Esophagus (tissue), 2 donors: ENCODE data around the gene GRM7. TPM values are rescaled to one million over a fixed set of nuclear protein-coding genes. Genes with fewer than 3 reads are reported as not detected.

Experiments used
- H3K27ac ChIP-seq, 2 donors: one replicate each; pipeline ENCODE4 v1.5.1; 2013; ENCODE audit warnings: low read depth in 2 of 2, mild to moderate bottlenecking in 2 of 2, inconsistent platforms in 1 of 2, low read length in 1 of 2, moderate library complexity in 1 of 2
- H3K27me3 ChIP-seq, 2 donors: one replicate each; pipeline ENCODE4 v1.6.1; 2013; ENCODE audit warnings: low read length in 2 of 2, control low read depth in 1 of 2, mild to moderate bottlenecking in 1 of 2; ENCODE audit not compliant: insufficient read depth in 2 of 2, control insufficient read depth in 1 of 2
- H3K36me3 ChIP-seq, 2 donors: one replicate each; pipeline ENCODE4 v1.6.1; 2013; ENCODE audit warnings: low read length in 1 of 2; ENCODE audit not compliant: control insufficient read depth in 2 of 2, insufficient read depth in 2 of 2
- H3K4me1 ChIP-seq, 2 donors: one replicate each; pipeline ENCODE4 v1.6.1; 2013; ENCODE audit warnings: low read length in 1 of 2; ENCODE audit not compliant: control insufficient read depth in 2 of 2, insufficient read depth in 2 of 2
- H3K4me3 ChIP-seq, 2 donors: one replicate each; pipeline ENCODE4 v1.5.1; 2013; ENCODE audit warnings: low read length in 2 of 2, mild to moderate bottlenecking in 2 of 2, low read depth in 1 of 2, moderate library complexity in 1 of 2
- H3K9me3 ChIP-seq, 2 donors: one replicate each; pipeline ENCODE4 v1.6.1; 2013; ENCODE audit warnings: mild to moderate bottlenecking in 2 of 2, low read depth in 1 of 2, low read length in 1 of 2, moderate library complexity in 1 of 2; ENCODE audit not compliant: control insufficient read depth in 2 of 2, insufficient read depth in 1 of 2
- WGBS, 2 donors: extraction: QIAGEN DNeasy Blood & Tissue Kit; methylation state at CpG; one replicate each; pipeline ENCODE4 v1.1.7; 2013; 5-methylcytosine and 5-hydroxymethylcytosine counted together
- polyA plus RNA-seq, 2 donors: library from polyadenylated mRNA; stranded (reverse); fragments of 200-250 nt; gene quantifications; one replicate each; pipeline ENCODE4 v1.2.3, GENCODE V29; 2013
- donor health status: healthy with polysubstance abuse.
- donor health status: Bipolar disorder and iron deficiency.

Gene GRM7
- polyA plus RNA-seq, 2 donors = 0.01 TPM; not detected in 1

DNA sequence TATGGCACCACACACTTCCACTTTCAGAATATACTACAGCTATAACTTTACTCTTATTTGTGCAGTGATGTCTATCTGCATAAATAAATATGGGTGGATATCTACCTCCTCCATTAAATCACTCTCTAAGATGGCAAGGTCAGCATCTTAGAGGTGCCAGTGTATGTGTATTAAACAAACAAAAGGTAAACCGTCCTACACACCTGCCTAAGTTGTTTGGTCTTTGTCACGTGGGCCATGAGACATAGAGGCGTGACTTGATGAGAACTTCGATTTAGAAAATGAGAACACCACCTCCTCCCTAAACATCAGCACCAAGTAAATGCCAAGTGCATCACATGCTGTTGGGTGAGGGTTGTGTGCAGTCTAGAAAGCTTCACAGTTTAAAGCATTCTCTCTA, 310.6 kb downstream of the GRM7 start:
- no peaks in the 10 kb centered on the region for H3K36me3 ChIP-seq
- no peaks in the 10 kb centered on the region for H3K4me1 ChIP-seq
- H3K27me3 ChIP-seq = no peaks in the 10 kb centered on the region
- no peak overlapping the region for H3K4me3 ChIP-seq
- H3K27ac ChIP-seq = no peak overlapping the region
- H3K9me3 ChIP-seq = peaks cover 0 to 1% of the 10 kb centered on the region in 2 donors
- WGBS, 2 donors = 63 to 75% methylated on average over 4 of the region's 4 CpGs

DNA sequence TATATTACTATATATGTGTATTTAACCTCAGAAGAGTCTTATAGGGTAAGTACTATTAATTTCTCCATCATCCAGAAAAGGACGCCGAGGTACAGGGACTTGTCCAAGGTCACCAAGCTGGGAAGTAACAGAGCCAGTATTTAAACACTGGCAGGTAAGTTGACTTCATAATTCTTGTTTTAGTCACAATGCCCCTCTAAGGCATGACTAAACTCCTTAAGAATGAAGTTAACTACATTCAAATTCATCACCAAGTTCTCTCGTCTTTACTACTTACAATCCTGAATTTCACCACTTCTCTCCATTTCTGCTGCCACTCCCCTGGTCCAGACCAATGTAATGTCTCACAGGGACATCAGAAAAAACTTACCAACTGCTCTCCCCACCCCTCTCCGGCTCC, 312.1 kb downstream of the GRM7 start:
- H3K27ac ChIP-seq = no peak overlapping the region
- 71 to 93% methylated on average over 4 of the region's 4 CpGs for WGBS, 2 donors
- H3K4me3 ChIP-seq = no peak overlapping the region
- H3K9me3 ChIP-seq = no peaks in the 10 kb centered on the region
- H3K27me3 ChIP-seq = no peaks in the 10 kb centered on the region
- no peaks in the 10 kb centered on the region for H3K4me1 ChIP-seq
- H3K36me3 ChIP-seq = no peaks in the 10 kb centered on the region

DNA sequence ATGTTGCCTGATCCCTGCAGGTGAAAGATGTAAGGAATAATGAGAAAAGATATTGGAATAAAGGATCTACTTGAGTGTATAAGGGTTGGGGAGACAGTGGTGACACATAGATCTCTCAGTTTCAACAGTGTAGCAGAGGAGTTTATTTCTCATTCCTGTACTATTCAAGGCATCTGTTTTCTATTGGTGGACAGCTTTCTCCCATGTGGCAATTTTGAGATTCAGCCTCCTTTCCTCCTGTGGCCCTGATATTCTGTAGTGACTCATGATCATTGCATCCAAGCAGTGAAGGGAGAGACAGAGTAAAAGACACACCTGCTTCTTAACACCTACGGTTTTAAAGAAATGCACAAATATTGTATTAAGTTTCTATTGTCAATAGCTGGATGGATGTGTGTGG, 327.6 kb downstream of the GRM7 start:
- Histone ChIP-seq H3K4me1 (no peaks in the 10 kb centered on the region), H3K4me3 (no peak overlapping the region), H3K9me3 (no peaks in the 10 kb centered on the region), H3K27ac (no peak overlapping the region), H3K36me3 (no peaks in the 10 kb centered on the region), H3K27me3 (no peaks in the 10 kb centered on the region)
- WGBS, 2 donors = 68 to 70% methylated on average over 1 of the region's 1 CpG

DNA sequence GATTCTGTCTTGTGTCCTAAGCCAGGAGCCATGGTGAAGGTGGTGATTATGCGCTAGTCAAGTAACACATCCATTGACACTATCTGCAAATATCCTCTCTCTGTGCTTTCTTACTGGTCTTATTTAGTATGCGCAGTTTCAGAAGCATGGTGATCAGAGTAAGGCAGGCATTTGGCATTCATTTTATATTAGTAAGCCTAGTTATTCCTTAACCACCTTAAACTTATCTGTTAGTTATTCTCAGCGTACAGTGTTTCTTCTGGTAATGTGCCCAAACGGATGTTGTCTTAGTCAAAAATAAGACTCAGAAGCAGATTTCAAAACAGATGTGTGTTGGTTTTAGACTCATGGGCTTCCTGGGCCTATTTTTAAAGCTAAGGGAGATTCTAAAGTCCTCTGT, 329.2 kb downstream of the GRM7 start:
- 82 to 91% methylated on average over 4 of the region's 4 CpGs for WGBS, 2 donors

DNA sequence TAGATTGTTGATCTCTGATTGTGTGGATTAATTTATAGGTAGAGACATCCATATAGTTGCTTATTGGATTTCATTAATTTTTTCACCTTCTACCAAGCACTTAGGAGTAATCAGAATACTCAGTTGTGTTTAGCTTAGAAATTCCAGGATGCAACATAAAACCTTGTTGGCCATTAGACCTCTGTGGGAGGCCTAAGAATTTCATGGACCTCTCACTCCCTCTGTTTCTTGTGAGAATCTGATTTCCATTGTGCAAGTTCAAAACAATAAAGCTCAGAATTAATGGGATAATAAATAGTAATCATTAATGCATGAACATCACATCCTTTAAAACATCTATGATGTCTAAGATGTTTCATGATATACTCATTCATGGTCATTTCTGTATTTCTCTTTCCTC, 332.4 kb downstream of the GRM7 start:
- H3K27me3 ChIP-seq = no peaks in the 10 kb centered on the region
- H3K27ac ChIP-seq = no peak overlapping the region
- no peaks in the 10 kb centered on the region for H3K36me3 ChIP-seq
- no peaks in the 10 kb centered on the region for H3K9me3 ChIP-seq
- no peak overlapping the region for H3K4me3 ChIP-seq
- no peaks in the 10 kb centered on the region for H3K4me1 ChIP-seq

More for the DNA sequence above, 329.2 kb downstream of the GRM7 start:
- Histone ChIP-seq H3K36me3 (no peaks in the 10 kb centered on the region), H3K27me3 (no peaks in the 10 kb centered on the region), H3K4me1 (no peaks in the 10 kb centered on the region), H3K27ac (no peak overlapping the region), H3K4me3 (no peak overlapping the region), H3K9me3 (no peaks in the 10 kb centered on the region)

DNA sequence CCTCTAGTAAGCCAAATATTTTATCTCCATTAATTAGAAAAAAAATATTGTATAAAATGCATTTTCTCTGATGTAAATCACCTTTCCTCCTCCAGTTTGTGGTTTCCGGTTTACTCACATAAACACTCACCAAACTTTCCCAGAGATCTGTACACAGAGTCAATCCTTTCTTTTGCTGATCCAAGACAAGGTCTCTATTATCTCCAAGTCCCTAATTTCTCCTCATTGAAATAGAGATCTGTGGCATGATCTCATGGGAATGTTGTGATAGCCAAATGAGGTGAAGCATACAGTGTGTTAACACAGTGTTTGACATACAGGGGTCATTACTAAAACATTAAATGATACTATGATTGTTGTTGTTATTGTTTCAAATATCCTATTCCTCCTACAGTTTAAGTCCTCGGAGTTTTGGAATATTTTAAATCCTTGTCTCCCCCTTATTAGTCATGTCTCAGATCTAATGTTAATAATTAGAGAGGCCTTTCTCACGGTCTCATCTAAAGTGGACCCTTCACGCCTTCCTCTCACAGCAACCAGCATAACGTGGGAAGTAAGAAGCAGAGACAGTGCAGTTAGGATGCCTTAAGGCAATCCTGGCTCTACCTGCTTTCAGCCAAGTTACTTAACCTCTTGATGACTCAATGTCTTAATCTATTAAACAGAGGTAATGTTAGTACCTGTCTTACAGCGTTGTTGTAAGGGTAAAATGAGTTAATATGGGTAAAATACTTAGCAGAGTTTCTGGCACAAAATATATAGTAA, 333.3 kb downstream of the GRM7 start:
- no peaks in the 10 kb centered on the region for H3K4me1 ChIP-seq
- no peak overlapping the region for H3K27ac ChIP-seq
- no peaks in the 10 kb centered on the region for H3K9me3 ChIP-seq
- H3K4me3 ChIP-seq = no peak overlapping the region
- 51% methylated on average over 6 of the region's 6 CpGs for WGBS, 2 donors
- H3K27me3 ChIP-seq = no peaks in the 10 kb centered on the region
- no peaks in the 10 kb centered on the region for H3K36me3 ChIP-seq

DNA sequence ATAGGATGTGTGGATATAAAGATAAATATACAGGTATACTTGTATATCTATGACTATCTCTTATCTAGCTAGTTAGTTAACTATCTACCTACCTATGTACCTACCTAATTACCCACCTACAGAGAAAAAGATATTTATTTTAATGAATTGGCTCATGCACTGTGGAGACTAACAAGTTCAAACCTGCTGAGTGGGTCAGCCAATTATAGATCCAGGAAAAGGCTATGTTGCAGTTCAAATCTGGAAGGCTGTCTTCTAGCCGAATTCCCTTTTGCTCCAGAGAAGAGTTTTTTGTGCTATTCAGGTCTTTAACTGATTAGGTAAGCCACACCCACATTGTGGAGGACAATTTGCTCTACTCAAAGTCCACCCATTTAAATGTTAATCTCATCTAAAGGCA, 335.0 kb downstream of the GRM7 start:
- no peak overlapping the region for H3K4me3 ChIP-seq
- H3K36me3 ChIP-seq = no peaks in the 10 kb centered on the region
- H3K27ac ChIP-seq = no peak overlapping the region
- 54 to 63% methylated on average over 1 of the region's 1 CpG for WGBS, 2 donors
- H3K4me1 ChIP-seq = no peaks in the 10 kb centered on the region
- no peaks in the 10 kb centered on the region for H3K9me3 ChIP-seq
- no peaks in the 10 kb centered on the region for H3K27me3 ChIP-seq

DNA sequence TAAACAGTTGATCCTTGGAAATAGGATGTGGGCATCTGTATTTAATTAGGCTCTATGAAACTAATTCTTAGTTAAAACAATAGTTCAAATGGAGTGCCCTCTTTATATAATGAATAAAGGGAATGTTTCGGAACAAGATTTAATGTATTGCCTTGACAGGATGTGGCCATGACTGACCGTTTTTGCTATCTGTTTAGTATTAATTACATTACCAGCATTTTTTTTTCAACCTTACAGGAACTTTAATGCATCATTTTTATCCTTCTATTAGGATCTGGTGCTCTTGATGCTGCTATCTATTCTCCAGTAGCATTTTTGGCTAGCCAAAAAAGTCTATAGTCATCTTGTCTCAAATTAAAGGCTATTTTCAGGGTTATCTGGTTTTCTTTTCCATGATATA, 340.9 kb downstream of the GRM7 start:
- Histone ChIP-seq H3K4me1 (no peaks in the 10 kb centered on the region), H3K36me3 (no peaks in the 10 kb centered on the region), H3K27ac (no peak overlapping the region), H3K27me3 (no peaks in the 10 kb centered on the region), H3K9me3 (no peaks in the 10 kb centered on the region), H3K4me3 (no peak overlapping the region)
- 70 to 71% methylated on average over 2 of the region's 2 CpGs for WGBS, 2 donors

DNA sequence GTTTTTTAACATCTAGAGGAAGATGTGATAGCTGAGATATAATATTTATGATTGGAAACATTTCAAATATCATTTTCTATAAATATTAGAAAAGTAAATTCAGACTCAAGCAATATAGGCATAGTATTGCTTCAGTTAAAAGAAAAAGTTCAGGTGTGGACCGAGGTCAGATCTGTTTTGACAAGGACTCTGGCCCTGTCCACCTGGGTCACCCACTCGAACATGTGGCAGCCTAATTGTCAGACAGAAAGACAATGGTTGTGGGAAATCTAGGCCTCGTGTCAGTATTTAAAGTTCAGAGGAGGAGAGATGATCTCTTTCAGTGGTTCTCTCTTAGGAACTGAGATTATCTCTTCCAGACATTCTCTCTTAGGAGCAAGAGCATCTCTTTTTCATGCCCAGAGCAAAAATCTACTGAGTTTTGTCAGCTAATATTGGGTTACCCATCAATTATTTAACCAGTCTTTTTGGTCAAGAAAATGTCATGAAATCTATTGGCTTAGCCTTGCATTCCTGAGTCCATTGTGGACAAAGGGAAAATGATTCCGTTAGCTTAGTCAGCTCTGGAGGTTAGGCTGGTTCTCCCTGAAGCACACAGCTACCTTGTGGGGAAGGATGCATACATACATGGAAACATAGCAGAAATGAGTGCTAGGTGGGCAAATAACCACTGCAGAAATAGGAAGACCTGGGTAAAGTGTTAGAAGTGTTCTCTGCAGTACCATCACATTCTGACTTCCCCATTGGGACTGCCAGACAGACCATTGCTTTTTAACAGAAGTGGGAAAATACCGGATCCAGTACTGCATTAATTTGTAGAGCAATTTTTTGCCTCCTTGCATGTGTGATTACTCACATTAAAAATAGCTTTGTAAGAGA, 343.3 kb downstream of the GRM7 start:
- no peaks in the 10 kb centered on the region for H3K27me3 ChIP-seq
- no peak overlapping the region for H3K27ac ChIP-seq
- no peaks in the 10 kb centered on the region for H3K4me1 ChIP-seq
- H3K9me3 ChIP-seq = no peaks in the 10 kb centered on the region
- WGBS, 2 donors = 79 to 82% methylated on average over 5 of the region's 5 CpGs
- H3K36me3 ChIP-seq = no peaks in the 10 kb centered on the region
- no peak overlapping the region for H3K4me3 ChIP-seq

DNA sequence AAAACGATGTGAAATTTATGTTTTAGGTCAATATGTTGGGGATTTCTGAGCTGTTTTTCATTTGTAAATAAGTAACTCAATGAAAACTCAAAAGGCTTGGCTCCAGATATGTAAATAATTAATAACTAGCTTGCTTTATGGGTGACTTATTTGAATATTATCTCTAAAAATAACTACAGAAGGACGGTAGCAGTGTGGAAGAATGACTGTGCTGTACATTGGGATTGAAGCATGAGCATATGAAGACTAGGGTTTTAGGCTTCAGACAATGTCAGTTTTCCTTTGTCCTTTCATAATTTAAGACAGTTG, 343.9 kb downstream of the GRM7 start:
- Histone ChIP-seq H3K4me3 (no peak overlapping the region), H3K27me3 (no peaks in the 10 kb centered on the region), H3K36me3 (no peaks in the 10 kb centered on the region), H3K4me1 (no peaks in the 10 kb centered on the region), H3K9me3 (no peaks in the 10 kb centered on the region), H3K27ac (no peak overlapping the region)
- 45 to 54% methylated on average over 2 of the region's 2 CpGs for WGBS, 2 donors
